ENCODE results near the gene RTP3.

The RTP3 gene

DNA sequence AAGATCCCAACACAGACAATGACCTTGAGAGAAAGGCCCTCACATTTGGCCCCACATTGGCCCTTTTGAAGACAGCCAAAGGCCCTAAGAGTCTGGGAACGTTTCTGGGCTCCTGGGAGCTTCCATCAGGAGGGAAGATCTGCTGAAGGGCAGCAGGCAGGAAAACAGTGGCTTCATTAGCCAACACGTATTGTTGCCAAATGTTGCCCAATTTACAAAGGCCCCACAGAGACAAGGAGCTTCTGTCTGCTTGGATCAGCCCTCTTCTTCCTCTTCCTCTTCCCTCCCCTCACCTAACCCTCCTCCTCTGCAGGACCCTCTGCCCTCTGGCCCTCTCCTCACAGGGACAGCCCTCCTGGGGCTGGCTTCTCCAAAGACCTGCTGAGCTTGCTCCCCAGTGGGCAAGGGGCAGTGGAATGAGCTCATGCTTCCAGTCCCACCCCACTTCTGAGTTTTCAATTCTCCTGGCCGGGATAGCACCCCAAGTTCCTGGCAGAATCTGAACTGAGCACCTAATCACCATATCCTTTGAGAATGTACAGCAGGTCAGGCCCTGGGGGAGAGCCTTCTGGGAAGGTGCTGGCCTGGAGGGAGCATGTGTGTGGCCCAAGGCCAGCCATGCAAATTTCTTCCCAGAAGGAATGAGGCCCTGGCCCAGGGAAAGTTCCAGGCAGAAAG is 28.0 kb upstream of the RTP3 start:
- no peak for DNase-seq (ENCODE audit: extremely low read depth, low read depth)
- no peak for TF ChIP-seq CTCF (IDR thresholded peaks at IDR 0.05; ENCODE audit: low read depth, low read length)

DNA sequence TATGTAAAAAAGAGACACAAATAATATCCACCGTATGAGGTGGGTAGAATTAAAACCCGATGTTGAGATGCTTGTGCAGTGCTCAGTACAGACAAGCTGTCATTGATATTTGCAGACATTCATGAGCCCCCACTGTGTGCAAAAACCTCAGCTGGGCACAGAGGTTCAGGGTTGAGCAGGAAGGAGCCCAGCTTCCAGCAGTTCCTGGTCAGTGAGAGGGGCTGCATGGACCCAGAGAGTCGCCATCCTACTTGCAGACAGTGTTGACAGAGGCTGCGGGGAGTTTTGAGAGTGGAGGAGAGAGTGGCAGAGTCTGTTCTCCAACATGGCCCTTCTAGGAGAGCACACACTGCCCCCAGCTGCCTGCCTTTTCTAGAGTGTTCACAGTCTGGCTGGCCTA is 26.9 kb upstream of the RTP3 start:
- DNase-seq (ENCODE audit: extremely low read depth, low read depth) = no peak
- no peak for TF ChIP-seq CTCF (IDR thresholded peaks at IDR 0.05; ENCODE audit: low read depth, low read length)

- TF ChIP-seq CTCF (IDR thresholded peaks at IDR 0.05; ENCODE audit: low read depth, low read length) = no peak
- no peak for DNase-seq (ENCODE audit: extremely low read depth, low read depth)
Measured at GRCh38 chr3:46471371-46471914, 26.3 kb upstream of the RTP3 start.

DNA sequence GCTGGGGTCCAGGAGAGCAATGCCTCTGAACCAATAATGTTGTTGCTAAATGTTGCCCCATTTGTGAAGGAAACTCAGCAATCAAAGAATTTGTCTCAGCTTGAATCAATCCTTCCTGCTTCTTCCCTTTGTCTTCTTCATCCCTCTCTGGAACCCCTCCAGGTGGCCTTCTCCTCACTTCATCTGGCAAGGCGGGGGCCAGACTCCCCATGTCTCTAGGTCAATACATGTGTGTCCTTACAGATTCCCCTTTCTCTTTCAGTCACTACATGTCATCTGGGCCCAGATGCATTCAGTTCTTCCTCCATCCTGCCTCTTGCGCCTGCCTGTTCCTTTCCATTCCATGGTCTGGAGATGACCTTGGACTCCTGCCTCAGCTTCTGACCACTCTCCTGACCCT is 25.0 kb upstream of the RTP3 start:
- no peak for DNase-seq (ENCODE audit: extremely low read depth, low read depth)
- no peak for TF ChIP-seq CTCF (IDR thresholded peaks at IDR 0.05; ENCODE audit: low read depth, low read length)

- DNase-seq (ENCODE audit: extremely low read depth, low read depth) = no peak
- TF ChIP-seq CTCF (IDR thresholded peaks at IDR 0.05; ENCODE audit: low read depth, low read length) = no peak
Measured at GRCh38 chr3:46477145-46477544, 20.6 kb upstream of the RTP3 start.

DNA sequence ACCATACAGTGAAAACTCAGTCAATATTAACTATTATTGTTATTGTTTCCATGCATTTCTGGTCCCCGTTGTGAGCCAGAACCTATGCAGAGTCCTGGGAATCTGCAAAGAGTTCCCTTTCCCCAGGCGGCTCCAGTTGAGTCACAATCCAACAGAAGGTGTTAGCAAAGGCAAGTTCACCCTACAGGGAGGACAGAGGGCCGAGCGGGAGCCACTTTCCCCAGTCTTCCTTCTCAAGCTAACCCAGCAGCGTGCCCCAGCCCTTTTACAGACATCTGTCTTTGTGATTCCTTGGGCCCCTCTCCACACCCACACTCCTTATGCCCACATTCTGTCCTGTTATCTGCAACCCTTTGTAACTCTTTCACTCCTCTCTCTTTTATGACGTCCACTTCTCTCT is 20.0 kb upstream of the RTP3 start:
- TF ChIP-seq CTCF (IDR thresholded peaks at IDR 0.05; ENCODE audit: low read depth, low read length) = no peak
- DNase-seq (ENCODE audit: extremely low read depth, low read depth) = no peak

GRCh38 chr3:46478341-46478740 is 19.4 kb upstream of the RTP3 start:
- no peak for TF ChIP-seq CTCF (IDR thresholded peaks at IDR 0.05; ENCODE audit: low read depth, low read length)
- DNase-seq (ENCODE audit: extremely low read depth, low read depth) = no peak
